Right renal pelvis (tissue), 4 donors: ENCODE results near the gene HOXD8. TPM values are rescaled to one million over a fixed set of nuclear protein-coding genes. Genes with fewer than 3 reads are reported as not detected.
A peak's percentile ranks its signal among the peaks of the same experiment; 100 is the strongest.

Experiments used
- DNase-seq, 4 donors: peaks; one replicate each; pipeline ENCODE4 v3.0.0-alpha.2; 2013; ENCODE audit warnings: low read depth in 4 of 4, low spot score in 3 of 4, missing footprints in 1 of 4
- polyA plus RNA-seq, 4 donors: library from polyadenylated mRNA; unstranded; fragments of 120-200 nt; gene quantifications; one replicate each; pipeline ENCODE4 v1.2.1, GENCODE V29; 2013; ENCODE audit not compliant: insufficient read length in 4 of 4

HOXD8 gene
- polyA plus RNA-seq, 4 donors, result 212 to 250 (median 235) TPM

DNA sequence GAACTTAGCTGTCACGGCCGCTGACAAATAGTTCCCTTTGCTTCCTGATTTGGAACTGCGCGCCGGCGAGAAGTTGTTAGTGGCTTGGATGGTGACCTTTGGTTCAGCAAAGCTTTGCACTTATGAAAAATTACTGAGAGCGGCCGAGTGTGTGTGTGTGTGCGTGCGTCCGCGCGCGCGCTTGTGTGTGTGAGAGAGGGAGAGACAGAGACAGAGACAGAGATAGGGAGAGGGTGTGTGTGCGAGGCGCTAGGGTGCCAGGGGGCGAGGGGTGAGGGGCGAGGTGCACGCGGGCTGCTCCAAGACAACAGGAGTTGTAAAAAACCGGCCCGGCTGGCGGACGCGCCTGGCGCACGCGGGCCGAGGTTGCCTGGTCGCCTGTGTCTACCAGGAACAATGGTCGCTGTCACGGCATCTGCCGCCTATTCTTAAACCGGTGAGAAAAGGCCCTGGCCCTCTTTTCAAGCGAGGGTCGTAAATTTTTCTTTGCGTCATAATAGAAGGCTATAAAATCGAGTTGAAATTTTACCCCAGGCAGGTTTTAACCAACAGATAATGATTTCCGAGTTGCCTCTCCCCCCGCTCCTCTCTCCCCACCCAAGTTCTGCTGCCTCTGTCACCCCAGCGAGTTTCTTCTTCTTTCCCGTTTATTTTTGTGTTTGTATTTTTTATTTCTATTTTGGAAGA lies 28.1 kb downstream of the HOXD8 start:
- peak in 1 of 4 donors; percentile 58 for DNase-seq

DNA sequence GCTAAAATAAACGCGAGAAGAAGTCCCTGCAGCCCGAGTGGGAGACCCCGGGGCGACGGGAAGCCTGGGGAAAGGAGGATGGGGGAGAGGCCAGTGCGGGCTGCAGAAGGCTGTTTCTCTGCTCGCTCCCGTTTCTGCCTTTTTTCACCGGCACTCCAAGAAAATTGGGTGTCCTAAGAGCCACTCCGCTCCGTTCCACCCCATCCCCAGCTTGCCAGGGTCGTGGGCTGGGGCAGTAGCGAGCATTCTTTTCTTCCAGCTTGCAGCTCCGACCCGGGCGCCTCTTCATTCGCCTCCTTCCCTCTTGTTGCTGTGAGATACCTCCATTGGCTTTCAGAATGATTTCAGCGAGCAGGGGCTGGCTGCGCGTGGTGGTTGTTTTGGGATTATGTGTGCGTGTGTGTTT lies 28.7 kb downstream of the HOXD8 start:
- peak in 1 of 4 donors; percentile 28 for DNase-seq

DNA sequence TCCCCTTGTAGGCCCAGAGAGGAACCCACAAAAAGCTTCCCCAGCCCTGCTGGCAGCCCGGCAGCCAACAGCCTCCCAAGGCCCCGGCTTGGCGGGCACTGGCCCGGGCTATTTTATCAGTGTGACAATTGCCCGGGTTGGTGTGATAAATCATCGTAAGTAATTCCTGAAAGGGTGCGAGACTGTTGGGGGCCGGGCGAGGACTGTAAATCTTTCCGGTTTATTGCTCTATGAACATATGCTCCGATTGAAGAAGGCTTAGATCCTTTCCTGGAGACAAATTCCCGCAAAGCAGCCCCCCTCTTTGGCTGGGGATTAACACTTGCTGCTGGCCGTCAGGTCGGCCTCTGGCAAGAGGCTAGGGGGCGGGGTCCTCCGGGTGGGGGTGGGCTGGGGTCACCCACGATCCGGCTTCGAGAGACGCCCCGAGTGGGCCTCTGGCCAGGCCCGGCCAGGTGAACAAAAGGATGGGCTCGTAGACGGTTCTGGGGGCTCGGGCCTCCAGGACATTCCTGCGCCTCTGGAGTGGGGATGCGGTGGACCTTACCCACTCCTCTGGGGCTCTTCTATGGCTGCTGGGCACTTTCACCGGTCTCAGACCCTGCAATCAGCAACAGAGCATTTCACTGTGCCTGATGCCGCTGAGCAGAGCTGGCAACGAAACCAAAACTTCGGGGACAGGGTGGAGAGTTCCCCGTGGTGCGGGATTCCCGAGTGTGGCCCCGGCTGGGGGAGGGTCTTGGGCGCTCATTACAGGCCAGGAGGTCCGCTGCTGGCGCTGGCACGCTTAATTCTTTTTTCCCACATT lies 29.6 kb downstream of the HOXD8 start:
- peak in 1 of 4 donors; percentile 58 for DNase-seq

DNA sequence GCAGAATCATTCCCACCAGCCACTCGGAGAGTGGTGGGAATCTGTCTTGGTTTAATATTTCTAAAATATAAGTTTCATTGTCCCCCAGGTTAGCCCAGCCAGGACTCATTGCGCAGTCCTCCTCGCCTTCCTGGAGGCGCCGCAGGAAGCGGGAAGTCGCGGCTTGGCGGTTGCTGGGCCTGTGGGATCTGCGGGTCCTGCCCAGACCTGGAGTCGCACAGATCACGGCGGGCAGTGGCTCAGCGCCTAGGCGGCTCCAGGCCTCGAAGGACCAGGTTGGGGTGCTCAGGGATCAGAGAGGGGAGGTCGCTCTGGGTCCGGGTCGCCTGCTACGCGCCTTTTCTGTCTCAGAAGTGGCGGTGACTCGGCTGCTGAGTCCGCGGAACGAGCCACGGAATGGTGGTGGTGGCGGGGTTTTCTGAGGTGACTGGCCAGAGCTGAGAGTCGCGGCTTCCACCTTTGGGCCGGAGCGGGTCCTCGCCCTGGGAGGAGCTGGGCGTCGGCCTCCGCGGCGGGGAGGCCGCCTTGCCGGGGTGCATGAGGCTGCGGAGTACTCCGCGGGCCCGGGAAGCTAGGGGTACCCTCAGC lies 30.3 kb downstream of the HOXD8 start:
- no peak for DNase-seq

DNA sequence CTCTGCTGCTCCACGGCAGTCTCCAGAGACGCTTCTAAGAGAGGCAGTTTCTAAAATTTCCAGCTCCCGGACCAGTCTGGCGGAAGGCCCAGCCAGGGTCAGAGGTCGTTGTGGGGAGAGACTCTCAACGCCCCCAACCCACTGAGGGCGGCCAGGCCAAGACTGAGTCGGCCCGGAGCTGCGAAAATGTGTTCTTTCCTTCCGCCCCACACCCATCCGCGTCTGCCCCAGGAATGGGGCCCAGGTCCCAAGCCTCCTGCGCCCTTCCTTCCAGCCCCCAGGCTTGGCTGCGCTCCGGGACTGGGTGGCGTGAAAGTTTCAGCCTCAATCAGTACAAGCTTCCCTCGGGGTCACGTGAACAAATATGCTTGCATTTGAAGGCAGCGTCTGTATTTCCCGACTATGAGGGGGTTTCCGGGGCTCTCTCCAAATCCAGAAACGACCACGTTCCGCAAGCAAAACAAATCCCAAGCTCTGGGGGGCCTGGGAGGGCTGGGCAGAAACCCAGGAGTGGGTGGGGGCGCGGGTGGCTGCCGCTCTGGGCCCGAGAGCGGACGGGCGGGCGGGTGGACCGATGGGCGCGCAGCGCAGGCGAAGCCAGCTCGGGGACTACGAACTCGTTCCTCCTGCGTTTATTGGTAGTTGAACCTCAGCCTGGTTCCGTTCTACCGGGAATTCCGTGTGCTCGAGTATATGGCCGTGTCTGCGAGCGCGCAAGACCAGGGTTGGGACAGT lies 30.9 kb downstream of the HOXD8 start:
- DNase-seq, result peak in 1 of 4 donors; percentile 68

DNA sequence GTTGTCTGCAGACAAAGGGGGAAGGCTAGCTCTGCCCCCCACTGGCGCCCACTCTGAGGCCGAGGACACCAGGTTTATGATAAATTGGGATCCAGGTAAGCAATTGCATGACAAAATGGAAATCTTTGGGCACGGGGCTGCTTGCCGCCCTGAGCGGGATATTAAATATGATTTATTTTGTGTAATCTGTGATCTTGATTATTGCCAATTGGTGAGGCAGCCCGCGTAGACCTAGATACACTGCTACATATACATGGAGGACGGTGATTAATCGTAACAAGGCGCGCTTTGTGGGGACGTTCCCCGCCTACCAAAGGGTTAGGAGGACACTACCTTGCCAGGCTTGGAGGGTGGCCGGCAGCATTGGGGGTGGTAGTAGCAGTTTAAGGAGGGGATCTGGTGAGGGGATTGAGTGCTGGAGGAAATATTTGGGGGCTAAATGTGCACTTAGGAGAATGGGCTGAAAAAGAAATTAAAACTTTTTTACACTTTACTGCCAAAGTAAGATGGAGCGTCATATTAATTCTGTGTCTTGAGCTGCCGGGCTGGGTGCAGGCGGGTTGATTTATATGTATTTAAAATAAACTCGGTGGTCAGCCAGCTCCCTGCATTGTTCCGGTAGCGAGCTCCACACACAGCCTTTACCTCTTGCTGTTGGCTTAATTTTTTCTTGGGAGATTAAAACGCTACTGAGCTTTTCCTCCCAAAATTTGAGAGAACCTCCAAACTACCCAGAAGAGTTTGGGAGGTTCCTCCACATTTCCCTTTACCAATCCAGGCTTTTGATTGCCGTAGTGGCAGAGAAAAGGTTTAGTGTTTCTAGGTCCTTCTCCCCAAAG lies 31.7 kb downstream of the HOXD8 start:
- DNase-seq, result peak in 1 of 4 donors; percentile 28

DNA sequence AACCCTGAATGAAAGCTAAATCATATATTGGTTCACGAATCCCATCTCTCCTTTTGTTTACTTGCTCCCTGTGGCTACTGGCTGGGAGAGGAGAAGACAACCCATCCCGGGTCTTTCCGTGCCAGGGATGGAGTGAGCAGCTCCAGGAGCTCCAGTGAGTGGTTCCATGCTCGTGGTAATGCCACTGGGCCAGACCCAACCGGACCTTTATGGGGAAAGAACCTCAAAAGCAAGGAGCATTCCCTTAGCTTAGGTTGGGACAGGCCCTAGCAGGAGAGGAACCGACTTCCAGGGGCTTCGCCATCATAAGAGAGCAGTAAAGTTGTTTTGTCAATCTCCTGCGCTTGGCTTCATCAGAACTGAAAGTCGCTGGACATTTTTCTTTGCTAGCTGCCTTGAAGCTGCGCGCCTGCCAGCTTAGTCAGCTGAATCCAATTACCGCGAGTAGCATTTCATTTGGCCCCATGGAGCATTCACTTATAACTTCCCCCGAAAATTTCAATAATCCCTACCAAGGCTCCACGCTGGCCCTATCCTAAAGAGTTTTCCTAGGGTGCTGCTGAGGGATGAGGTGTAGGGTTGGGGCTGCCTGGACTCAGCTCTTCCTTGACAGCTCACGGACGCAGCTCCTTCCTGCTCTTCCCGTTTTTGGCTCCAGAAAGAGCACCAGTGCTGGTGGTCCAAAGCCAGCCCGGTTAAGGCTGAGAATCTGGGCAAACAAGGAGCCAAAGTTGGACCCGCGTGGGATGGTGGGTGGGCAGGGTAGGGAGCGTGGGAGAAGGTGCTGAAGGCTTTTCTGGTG lies 32.5 kb downstream of the HOXD8 start:
- no peak for DNase-seq

DNA sequence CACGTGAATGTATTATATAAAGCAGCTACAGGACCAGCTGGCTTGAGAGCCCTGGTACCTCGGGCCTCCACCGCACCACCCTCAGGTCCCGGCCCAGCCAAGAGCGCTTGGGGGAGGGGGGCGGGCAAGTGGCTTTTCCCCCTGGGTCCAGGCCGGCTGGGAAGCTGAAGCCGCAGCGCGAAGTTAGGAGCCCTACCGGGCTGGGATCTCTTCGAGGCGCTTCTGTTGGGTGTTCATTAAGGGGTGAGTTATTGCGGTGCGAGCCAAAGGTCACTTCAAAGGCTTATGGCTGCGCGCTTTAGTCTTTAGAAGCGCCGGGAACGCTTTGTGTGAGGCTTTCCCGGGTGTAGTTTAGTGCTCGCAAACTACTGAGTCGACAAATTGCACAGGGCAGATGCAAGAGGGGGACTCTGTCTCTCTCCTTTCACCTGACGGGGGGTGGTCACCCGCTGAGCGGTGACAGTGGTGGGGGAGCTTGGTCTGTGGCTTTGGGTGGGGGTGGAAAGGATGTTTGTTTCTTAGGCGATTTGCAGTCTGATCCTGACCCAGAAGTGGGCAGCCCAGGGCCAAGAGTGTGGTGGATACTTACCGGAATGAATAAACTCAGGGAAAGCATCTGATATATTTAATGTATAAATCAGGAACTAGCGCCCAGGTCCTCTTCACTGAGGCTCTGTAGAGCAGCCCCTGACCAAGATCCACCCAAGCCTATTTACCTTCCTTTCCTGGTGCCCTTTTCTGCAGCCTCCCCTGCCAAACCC lies 33.6 kb downstream of the HOXD8 start:
- peak in 1 of 4 donors; percentile 86 for DNase-seq

DNA sequence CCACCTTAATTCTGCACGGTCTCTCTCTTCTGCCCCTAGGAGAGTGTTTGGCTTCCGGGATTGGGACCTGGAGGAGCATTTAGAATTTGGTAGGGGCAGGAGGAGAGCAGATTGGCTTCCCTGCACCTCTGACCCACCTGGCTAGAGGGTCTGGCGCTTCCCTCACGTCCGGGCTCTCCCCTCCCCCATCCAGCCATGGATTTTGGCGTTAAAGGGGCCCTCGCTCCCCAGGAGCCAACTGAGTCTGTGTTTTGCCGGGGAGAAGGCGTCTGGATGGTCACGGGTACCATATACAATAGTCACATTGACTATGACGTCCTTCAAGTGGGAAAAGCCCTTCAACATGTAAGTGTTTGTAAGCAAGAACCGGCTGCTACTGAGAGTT lies 34.2 kb downstream of the HOXD8 start:
- DNase-seq, result no peak

- no peak for DNase-seq
Measured at GRCh38 chr2:176164201-176164600, 34.7 kb downstream of the HOXD8 start.

GRCh38 chr2:176164611-176165369 lies 35.3 kb downstream of the HOXD8 start:
- DNase-seq, result no peak

DNA sequence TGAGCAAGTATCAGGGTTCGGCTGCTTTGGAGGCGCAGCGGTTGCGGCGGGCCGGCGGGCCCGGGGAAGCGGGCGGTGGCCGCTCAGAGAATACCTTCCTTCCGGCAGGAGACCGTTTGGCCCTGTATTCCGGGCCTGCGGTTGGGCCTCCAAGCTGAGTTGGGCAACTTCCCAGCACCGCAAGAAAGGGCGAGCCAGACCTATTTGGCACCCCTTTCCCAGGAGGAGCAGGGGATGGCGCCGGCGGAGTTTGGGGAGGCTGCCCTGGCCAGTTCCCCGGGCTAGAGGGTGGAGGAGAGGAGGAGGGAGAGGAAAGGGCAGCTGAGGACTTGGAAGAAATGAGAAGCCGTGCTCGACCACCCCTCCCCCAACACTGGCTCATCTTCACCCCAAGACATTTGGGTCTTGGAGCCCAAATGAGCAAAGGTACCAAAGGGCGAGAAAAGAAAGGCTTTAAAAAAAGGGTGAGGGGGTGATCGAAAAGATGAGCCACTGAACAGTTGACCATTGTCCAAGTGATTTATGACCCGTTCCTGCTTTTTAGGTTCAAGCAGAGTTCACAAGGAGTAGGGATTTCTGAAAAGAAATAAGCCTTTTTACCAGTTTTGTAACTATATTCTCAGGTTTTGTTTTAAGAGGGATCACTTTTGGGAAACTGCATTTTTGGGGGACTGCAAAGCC lies 36.0 kb downstream of the HOXD8 start:
- DNase-seq, result no peak

DNA sequence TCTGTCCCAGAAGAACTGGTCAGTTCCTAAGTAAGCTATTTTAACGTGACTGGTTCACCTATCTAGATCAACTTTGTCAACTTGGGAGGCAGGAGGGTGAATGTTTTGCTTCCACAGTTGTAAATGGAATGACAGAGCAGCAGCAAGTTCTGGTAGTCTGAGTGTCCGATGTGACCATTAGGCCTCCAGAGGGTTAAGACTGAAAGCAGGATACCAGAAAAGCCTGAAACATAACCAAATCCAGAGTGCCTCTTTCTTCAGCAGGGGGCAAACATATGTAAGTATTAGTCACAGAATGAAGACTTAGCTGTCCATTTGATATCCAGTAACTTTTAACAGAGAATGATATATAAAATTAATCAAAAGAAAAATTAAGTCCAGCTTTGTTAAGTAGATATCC lies 36.8 kb downstream of the HOXD8 start:
- no peak for DNase-seq

DNA sequence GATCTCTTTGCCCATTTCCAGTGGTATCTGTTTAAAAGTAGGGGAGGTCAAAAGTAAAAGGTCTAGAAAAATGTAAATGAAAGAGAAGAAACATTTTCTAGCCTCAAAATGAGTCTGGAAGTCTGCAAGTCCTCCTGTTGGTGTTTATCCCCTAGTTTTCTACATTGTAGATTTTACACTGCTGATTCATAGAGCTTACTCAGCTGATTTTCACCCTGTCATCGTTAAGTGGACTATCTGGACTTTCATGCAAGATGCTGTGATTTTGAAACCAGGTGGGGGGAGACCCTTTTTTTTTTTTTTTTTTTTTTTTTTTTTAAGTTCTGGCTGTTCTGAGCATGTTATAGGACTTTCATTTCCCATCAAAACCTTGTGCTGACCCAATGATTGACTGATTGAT lies 37.9 kb downstream of the HOXD8 start:
- no peak for DNase-seq

DNA sequence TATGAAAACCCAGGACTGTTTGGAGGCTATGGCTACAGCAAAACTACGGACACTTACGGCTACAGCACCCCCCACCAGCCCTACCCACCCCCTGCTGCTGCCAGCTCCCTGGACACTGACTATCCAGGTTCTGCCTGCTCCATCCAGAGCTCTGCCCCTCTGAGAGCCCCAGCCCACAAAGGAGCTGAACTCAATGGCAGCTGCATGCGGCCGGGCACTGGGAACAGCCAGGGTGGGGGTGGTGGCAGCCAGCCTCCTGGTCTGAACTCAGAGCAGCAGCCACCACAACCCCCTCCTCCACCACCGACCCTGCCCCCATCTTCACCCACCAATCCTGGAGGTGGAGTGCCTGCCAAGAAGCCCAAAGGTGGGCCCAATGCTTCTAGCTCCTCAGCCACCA lies 39.7 kb downstream of the HOXD8 start:
- no peak for DNase-seq

DNA sequence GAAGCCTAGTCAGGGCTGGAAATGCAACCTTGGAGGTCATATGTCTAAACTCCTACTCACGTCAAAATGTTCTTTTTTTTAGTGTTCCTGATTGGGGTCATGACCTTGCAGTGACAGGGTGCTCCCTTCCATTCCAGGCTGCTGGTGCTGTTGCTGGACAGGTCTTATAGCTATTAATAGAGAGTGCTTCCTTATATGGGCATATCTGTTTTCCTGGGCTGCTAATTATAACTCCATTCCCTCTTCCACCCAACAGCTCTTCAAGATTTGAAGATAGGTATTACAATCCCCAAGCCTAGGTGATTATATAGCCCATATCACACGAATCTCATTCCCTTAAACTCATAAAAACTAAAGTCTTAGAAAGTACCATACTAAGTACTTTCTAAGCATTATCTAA lies 40.2 kb downstream of the HOXD8 start:
- DNase-seq, result no peak

- no peak for DNase-seq
Measured at GRCh38 chr2:176170602-176171305, 41.2 kb downstream of the HOXD8 start.
